ENCODE data around the gene TTC6. TPM values are rescaled to one million over a fixed set of nuclear protein-coding genes. Genes with fewer than 3 reads are reported as not detected.

The TTC6 gene
- total and polyA plus RNA-seq, 2 donors (not counting 3 experiments of a cell fraction or from before 2014, with no cell fraction given), result 0.75 TPM; not detected in 1

DNA sequence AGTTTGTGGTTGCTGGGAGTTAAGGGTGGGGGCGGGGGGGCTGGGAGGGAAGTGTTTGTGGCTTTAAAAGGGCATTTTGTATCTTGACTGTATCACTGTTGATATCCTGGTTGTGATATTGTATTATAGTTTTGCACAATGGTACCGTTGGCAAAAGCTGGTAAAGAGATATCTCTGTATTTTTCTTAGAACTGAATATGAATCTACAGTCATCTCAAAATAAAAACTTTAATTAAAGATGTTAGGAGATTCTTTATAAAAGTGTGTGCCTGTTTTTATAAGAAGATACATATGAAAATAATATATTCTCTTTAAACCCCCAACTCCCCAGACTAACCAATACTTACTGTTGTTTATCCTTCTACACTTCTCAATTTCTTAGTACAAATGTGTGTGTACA lies 43.2 kb downstream of the TTC6 start:
- Histone ChIP-seq H2AFZ (ENCODE audit: low read depth, low read length) (no peak overlapping the region), H3K9me3 (replicated peaks; ENCODE audit: control insufficient read depth, insufficient read depth, low read length) (no peaks in the 10 kb centered on the region), H3K79me2 (ENCODE audit: control insufficient read depth, insufficient read depth, low read length) (no peaks in the 10 kb centered on the region), H3K4me3 (replicated peaks in 1 of 3; ENCODE audit: insufficient read depth in 1 of 3, low read depth in 1 of 3, low read length in 3 of 3) (no peak overlapping the region), H3K4me2 (ENCODE audit: insufficient read depth, low read length) (no peak overlapping the region), H3K9me1 (replicated peaks; ENCODE audit: control insufficient read depth, extremely low read depth, insufficient read depth, low read length) (no peaks in the 10 kb centered on the region), H3K4me1 (ENCODE audit: control insufficient read depth, extremely low read depth, insufficient read depth, low read length) (no peaks in the 10 kb centered on the region), H3K36me3 (ENCODE audit: control insufficient read depth in 2 of 2, extremely low read depth in 1 of 2, insufficient read depth in 2 of 2, low read length in 2 of 2) (no peaks in the 10 kb centered on the region), H3K27ac (ENCODE audit: insufficient read depth, low read depth, low read length) (no peak overlapping the region), H3K9ac (replicated peaks; ENCODE audit: extremely low read depth, insufficient read depth, low read length) (no peak overlapping the region), H3K27me3 (ENCODE audit: control insufficient read depth in 2 of 2, insufficient read depth in 2 of 2, low read length in 2 of 2) (peaks cover 3 to 5% of the 10 kb centered on the region in 2 experiments), H4K20me1 (replicated peaks; ENCODE audit: control insufficient read depth, extremely low read depth, insufficient read depth, low read length) (no peaks in the 10 kb centered on the region)
- FAIRE-seq, result no peak
- no peak for TF ChIP-seq POLR2AphosphoS5 (IDR thresholded peaks at IDR 0.05; ENCODE audit: insufficient read depth, low read depth, low read length)
- TF ChIP-seq FOS (IDR thresholded peaks at IDR 0.05; ENCODE audit: borderline replicate concordance, insufficient read depth, low read length), result no peak
- TF ChIP-seq GATA2 (IDR thresholded peaks at IDR 0.05; ENCODE audit: insufficient read depth, insufficient read length, low read depth, low read length), result no peak
- TF ChIP-seq, protein P1, sequence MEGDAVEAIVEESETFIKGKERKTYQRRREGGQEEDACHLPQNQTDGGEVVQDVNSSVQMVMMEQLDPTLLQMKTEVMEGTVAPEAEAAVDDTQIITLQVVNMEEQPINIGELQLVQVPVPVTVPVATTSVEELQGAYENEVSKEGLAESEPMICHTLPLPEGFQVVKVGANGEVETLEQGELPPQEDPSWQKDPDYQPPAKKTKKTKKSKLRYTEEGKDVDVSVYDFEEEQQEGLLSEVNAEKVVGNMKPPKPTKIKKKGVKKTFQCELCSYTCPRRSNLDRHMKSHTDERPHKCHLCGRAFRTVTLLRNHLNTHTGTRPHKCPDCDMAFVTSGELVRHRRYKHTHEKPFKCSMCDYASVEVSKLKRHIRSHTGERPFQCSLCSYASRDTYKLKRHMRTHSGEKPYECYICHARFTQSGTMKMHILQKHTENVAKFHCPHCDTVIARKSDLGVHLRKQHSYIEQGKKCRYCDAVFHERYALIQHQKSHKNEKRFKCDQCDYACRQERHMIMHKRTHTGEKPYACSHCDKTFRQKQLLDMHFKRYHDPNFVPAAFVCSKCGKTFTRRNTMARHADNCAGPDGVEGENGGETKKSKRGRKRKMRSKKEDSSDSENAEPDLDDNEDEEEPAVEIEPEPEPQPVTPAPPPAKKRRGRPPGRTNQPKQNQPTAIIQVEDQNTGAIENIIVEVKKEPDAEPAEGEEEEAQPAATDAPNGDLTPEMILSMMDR (IDR thresholded peaks at IDR 0.05; ENCODE audit: extremely low read depth in 1 of 2, insufficient read depth in 1 of 2, low read depth in 1 of 2, low read length in 2 of 2), result no peak
- TF ChIP-seq EZH2 (IDR thresholded peaks at IDR 0.05; ENCODE audit: borderline replicate concordance, low read depth, low read length, severe bottlenecking), result no peak
- no peak for TF ChIP-seq POLR2A (IDR thresholded peaks at IDR 0.05; ENCODE audit: low read depth, low read length)
- no peak for TF ChIP-seq MYC (IDR thresholded peaks at IDR 0.05; ENCODE audit: low read depth, low read length)
- TF ChIP-seq, protein P2, sequence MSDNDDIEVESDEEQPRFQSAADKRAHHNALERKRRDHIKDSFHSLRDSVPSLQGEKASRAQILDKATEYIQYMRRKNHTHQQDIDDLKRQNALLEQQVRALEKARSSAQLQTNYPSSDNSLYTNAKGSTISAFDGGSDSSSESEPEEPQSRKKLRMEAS (IDR thresholded peaks at IDR 0.05; ENCODE audit: insufficient read depth, insufficient read length), result no peak
- no peak for TF ChIP-seq JUN (IDR thresholded peaks at IDR 0.05; ENCODE audit: borderline replicate concordance, insufficient read depth, insufficient read length, low read depth)
- no TSS peak for BruUV-seq (replicated peaks)
- CTCF ChIA-PET, result no interaction called here
- DNase-seq (ENCODE audit: low read depth, low spot score), result no peak
- dilution Hi-C loops (cut with MboI; ENCODE audit: extremely low pct_ligation_motif_present, low sequenced_read_pairs) (no loop called here), intact Hi-C loops (cut with micrococcal nuclease) (no loop called here)
- POLR2A ChIA-PET, result no interaction called here
